Loucy (cell line): Measurements from ENCODE around the gene IGSF21.

Experiments
- CTCF ChIP-seq: fragments of 200-600 bp; sonication (generic); conservative IDR thresholded peaks from 2 replicates; pipeline ENCODE4 v1.5.1; 2014; ENCODE audit warnings: mild to moderate bottlenecking, antibody characterized with exemption, low read length
- EZH2phosphoT487 ChIP-seq: fragments of 200-600 bp; IDR thresholded peaks from 2 replicates; pipeline ENCODE4 v1.6.1; 2018; ENCODE audit warnings: antibody characterized with exemption, mild to moderate bottlenecking, moderate library complexity, borderline replicate concordance

GRCh38 chr1:18166929-18167328 lies 59.3 kb downstream of the IGSF21 start:
- no peak for TF ChIP-seq CTCF
- no peak for TF ChIP-seq EZH2phosphoT487
